Measurements from ENCODE around the gene FAAH. TPM values are rescaled to one million over a fixed set of nuclear protein-coding genes. Genes with fewer than 3 reads are reported as not detected.
A peak's percentile ranks its signal among the peaks of the same experiment; 100 is the strongest.

Gene FAAH
- total and polyA plus RNA-seq, 2 of the 13 experiments (the other 11 are each of a cell fraction or from before 2014, with no cell fraction given), result 5.4 to 11.0 TPM

DNA sequence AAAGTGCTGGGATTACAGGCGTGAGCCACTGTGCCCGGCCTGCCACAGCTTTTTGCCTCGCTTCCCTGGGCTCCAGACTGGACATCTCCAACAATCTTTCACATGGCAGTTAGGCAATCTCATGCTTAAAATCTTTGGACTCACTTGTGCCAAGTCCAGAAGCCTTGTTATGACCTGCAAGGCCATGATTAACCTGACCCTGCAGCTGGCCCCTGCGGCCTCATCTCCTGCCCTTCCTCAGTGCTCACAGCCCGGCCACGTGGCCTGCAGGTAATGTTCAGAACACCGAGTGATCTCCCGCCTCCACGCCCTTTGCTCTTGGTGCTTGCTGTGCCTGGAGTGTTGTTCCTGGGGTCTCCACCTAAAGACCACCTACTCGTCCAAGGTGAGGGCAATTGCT is 24.9 kb downstream of the FAAH start (continued):
- TF ChIP-seq ZNF503 (CRISPR knock-in tag; IDR thresholded peaks at IDR 0.05), result no peak
- TF ChIP-seq NR2C2 (CRISPR knock-in tag; IDR thresholded peaks at IDR 0.05; ENCODE audit: borderline replicate concordance), result 0 out of 2 replicates have a peak, but pooled peaks have one; percentile 41
- peak; percentile 93 for TF ChIP-seq SALL1 (CRISPR knock-in tag; IDR thresholded peaks at IDR 0.05)
- TF ChIP-seq HOMEZ (CRISPR knock-in tag; IDR thresholded peaks at IDR 0.05; ENCODE audit: low read depth), result peak; percentile 27; the same call in 1 of the 2 replicates
- no peak for TF ChIP-seq ZNF329 (CRISPR knock-in tag; IDR thresholded peaks at IDR 0.05; ENCODE audit: low read depth)
- TF ChIP-seq ZNF75D (CRISPR knock-in tag; IDR thresholded peaks at IDR 0.05; ENCODE audit: borderline replicate concordance), result no peak
- no peak for TF ChIP-seq RBM39 (IDR thresholded peaks at IDR 0.05; ENCODE audit: low read depth, low read length, poor library complexity, severe bottlenecking)
- no peak for TF ChIP-seq ASH2L (IDR thresholded peaks at IDR 0.05; ENCODE audit: insufficient read length, low read depth, low read length)
- no peak for TF ChIP-seq SATB2 (CRISPR knock-in tag; IDR thresholded peaks at IDR 0.05)
- TF ChIP-seq ZNF263 (CRISPR knock-in tag; IDR thresholded peaks at IDR 0.05), result peak; percentile 38; the same call in 1 of the 2 replicates
- no peak for TF ChIP-seq ZBTB37 (CRISPR knock-in tag; IDR thresholded peaks at IDR 0.05)
- TF ChIP-seq, protein P1, sequence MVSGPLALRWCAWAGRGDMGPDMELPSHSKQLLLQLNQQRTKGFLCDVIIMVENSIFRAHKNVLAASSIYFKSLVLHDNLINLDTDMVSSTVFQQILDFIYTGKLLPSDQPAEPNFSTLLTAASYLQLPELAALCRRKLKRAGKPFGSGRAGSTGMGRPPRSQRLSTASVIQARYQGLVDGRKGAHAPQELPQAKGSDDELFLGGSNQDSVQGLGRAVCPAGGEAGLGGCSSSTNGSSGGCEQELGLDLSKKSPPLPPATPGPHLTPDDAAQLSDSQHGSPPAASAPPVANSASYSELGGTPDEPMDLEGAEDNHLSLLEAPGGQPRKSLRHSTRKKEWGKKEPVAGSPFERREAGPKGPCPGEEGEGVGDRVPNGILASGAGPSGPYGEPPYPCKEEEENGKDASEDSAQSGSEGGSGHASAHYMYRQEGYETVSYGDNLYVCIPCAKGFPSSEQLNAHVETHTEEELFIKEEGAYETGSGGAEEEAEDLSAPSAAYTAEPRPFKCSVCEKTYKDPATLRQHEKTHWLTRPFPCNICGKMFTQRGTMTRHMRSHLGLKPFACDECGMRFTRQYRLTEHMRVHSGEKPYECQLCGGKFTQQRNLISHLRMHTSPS (CRISPR knock-in tag; IDR thresholded peaks at IDR 0.05; ENCODE audit: low read depth), result peak; percentile 54; the same call in 1 of the 2 replicates
- TF ChIP-seq SNRNP70 (IDR thresholded peaks at IDR 0.05; ENCODE audit: low read depth, low read length), result no peak
- TF ChIP-seq TOE1 (CRISPR knock-in tag; IDR thresholded peaks at IDR 0.05), result no peak
- TF ChIP-seq ZNF792 (CRISPR knock-in tag; IDR thresholded peaks at IDR 0.05), result 0 out of 2 replicates have a peak, but pooled peaks have one; percentile 26
- TF ChIP-seq TFAP4 (IDR thresholded peaks at IDR 0.05; ENCODE audit: borderline replicate concordance, low read depth), result peak; percentile 37; the same call in 1 of the 2 replicates
- TF ChIP-seq, protein P2, sequence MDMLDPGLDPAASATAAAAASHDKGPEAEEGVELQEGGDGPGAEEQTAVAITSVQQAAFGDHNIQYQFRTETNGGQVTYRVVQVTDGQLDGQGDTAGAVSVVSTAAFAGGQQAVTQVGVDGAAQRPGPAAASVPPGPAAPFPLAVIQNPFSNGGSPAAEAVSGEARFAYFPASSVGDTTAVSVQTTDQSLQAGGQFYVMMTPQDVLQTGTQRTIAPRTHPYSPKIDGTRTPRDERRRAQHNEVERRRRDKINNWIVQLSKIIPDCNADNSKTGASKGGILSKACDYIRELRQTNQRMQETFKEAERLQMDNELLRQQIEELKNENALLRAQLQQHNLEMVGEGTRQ (IDR thresholded peaks at IDR 0.05; ENCODE audit: low read depth, low read length), result no peak
- TF ChIP-seq, protein P2 (CRISPR knock-in tag; IDR thresholded peaks at IDR 0.05; ENCODE audit: borderline replicate concordance), result peak; percentile 38; the same call in 1 of the 2 replicates
- 0 out of 2 replicates have a peak, but pooled peaks have one; percentile 36 for TF ChIP-seq RNF2 (conservative IDR thresholded peaks at IDR 0.05; ENCODE audit: low read depth)
